Kidney epithelial cell (primary cell): Measurements from ENCODE around the gene RPS26. TPM values are rescaled to one million over a fixed set of nuclear protein-coding genes. Genes with fewer than 3 reads are reported as not detected.

ENCODE experiments used
- DNase-seq: peaks from one replicate; pipeline ENCODE4 v3.0.0-alpha.2; 2010; ENCODE audit warnings: low read depth
- H3K27me3 ChIP-seq: 2 replicates; pipeline ENCODE4 v1.6.0; 2011; ENCODE audit warnings: low read length; ENCODE audit not compliant: control insufficient read depth, insufficient read depth
- H3K36me3 ChIP-seq: 2 replicates; pipeline ENCODE4 v1.5.1; 2011; ENCODE audit warnings: low read length; ENCODE audit not compliant: control insufficient read depth, insufficient read depth
- H3K4me3 ChIP-seq: 2 replicates; pipeline ENCODE4 v1.5.1; 2011; ENCODE audit warnings: low read depth, mild to moderate bottlenecking, control low read depth, low read length
- CTCF ChIP-seq: IDR thresholded peaks from 2 replicates; pipeline ENCODE4 v1.5.1; 2011; ENCODE audit warnings: mild to moderate bottlenecking, moderate library complexity, low read length, control low read depth, inconsistent platforms; ENCODE audit not compliant: insufficient read depth, poor library complexity, severe bottlenecking
- total RNA-seq: library from RNA; depleted of rRNA; stranded (reverse); fragments of >200 nt; gene quantifications from 2 replicates; pipeline ENCODE4 v1.2.3, GENCODE V29; 2015

The RPS26 gene
- total RNA-seq, 1 donor from 2014 or later, result 1,382 TPM

- no peak for TF ChIP-seq CTCF
- Histone ChIP-seq H3K27me3 (no peaks in the 10 kb centered on the region), H3K4me3 (no peak overlapping the region), H3K36me3 (no peaks in the 10 kb centered on the region)
- no peak for DNase-seq
Measured at GRCh38 chr12:56031987-56032386, 9.7 kb upstream of the RPS26 start.

GRCh38 chr12:56034586-56035332, 7.0 kb upstream of the RPS26 start:
- DNase-seq, result no peak
- Histone ChIP-seq H3K27me3 (no peaks in the 10 kb centered on the region), H3K36me3 (no peaks in the 10 kb centered on the region), H3K4me3 (no peak overlapping the region)
- TF ChIP-seq CTCF, result no peak

GRCh38 chr12:56037161-56037560, 4.6 kb upstream of the RPS26 start:
- no peak overlapping the region for H3K4me3 ChIP-seq
- no peak for DNase-seq
- no peaks in the 10 kb centered on the region for H3K36me3 ChIP-seq
- no peaks in the 10 kb centered on the region for H3K27me3 ChIP-seq
- no peak for TF ChIP-seq CTCF

- no peak for TF ChIP-seq CTCF
- DNase-seq, result no peak
- no peak overlapping the region for H3K4me3 ChIP-seq
- no peaks in the 10 kb centered on the region for H3K36me3 ChIP-seq
- H3K27me3 ChIP-seq, result no peaks in the 10 kb centered on the region
Measured at GRCh38 chr12:56038022-56038655, 3.6 kb upstream of the RPS26 start.

DNA sequence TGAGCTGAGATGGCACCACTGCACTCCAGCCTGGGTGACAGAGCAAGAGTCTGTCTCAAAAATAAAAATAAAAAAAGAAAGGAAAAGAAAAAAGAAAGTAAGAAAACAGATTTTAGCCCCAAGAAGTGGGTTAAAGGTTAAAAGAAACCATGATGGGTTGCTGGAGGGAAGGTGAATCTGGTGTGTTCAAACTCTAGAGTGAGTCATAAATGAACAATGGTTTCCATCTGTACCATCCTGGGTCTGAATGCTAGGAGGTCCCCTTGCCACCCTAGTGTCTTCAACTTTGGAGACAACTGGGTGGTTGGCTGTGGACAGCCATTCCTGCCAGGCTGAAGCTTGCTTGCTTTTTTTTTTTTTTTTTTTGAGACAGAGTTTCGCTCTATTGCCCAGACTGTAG, 1.6 kb upstream of the RPS26 start:
- H3K4me3 ChIP-seq, result no peak overlapping the region
- H3K36me3 ChIP-seq, result peaks cover 2% of the 10 kb centered on the region
- TF ChIP-seq CTCF, result no peak
- no peaks in the 10 kb centered on the region for H3K27me3 ChIP-seq
- no peak for DNase-seq
